IPS DF 19.7 (cell line): ENCODE data around the gene MSX2.

Experiments
- DNase-seq: peaks from one replicate; pipeline ENCODE4 v3.0.0-alpha.2; 2013; ENCODE audit warnings: low read depth, low spot score

MSX2 gene

GRCh38 chr5:174718880-174719610 lies 5.3 kb upstream of the MSX2 start:
- DNase-seq: no peak

- DNase-seq: no peak
Measured at GRCh38 chr5:174719793-174720611, 4.4 kb upstream of the MSX2 start.

GRCh38 chr5:174720612-174721529 lies 3.5 kb upstream of the MSX2 start:
- DNase-seq: no peak

GRCh38 chr5:174721530-174722432 lies 2.6 kb upstream of the MSX2 start:
- DNase-seq: no peak

GRCh38 chr5:174722500-174722899 lies 1.9 kb upstream of the MSX2 start:
- DNase-seq: no peak

- no peak for DNase-seq
Measured at GRCh38 chr5:174723315-174723978, 935 bp upstream of the MSX2 start.

GRCh38 chr5:174723979-174724483 lies 351 bp upstream of the MSX2 start:
- no peak for DNase-seq

- no peak for DNase-seq
Measured at GRCh38 chr5:174725261-174725990, 1.0 kb downstream of the MSX2 start.

GRCh38 chr5:174725991-174726601 lies 1.7 kb downstream of the MSX2 start:
- DNase-seq: no peak

- no peak for DNase-seq
Measured at GRCh38 chr5:174726916-174727793, 2.8 kb downstream of the MSX2 start.

GRCh38 chr5:174727794-174728680 lies 3.7 kb downstream of the MSX2 start:
- no peak for DNase-seq

GRCh38 chr5:174729075-174729680 lies 4.8 kb downstream of the MSX2 start:
- DNase-seq: no peak

- DNase-seq: no peak
Measured at GRCh38 chr5:174731214-174732035, 7.0 kb downstream of the MSX2 start.

GRCh38 chr5:174732036-174733020 lies 7.9 kb downstream of the MSX2 start:
- no peak for DNase-seq
